HCT116 (cell line): ENCODE measurements around the gene CXCR1. TPM values are rescaled to one million over a fixed set of nuclear protein-coding genes. Genes with fewer than 3 reads are reported as not detected.

Experiments
- ATAC-seq: fragments of 200-7000 bp; cut with Tn5 transposase; 2 replicates; pipeline ENCODE4 v1.9.1; 2020; ENCODE audit warnings: mild to moderate bottlenecking, moderate library complexity
- BruUV-seq: library from RNA; stranded (reverse); fragments of 400-500 nt; replicated peaks from 2 replicates; lab custom pipeline; 2021; lab: Mats Ljungman, UMichigan
- CTCF ChIA-PET: fragments of 300-600 bp; sonication (Branson Sonifier 250); formaldehyde crosslinking; loops from one replicate; lab custom pipeline; 2021; ENCODE audit warnings: antibody characterized with exemption; lab: Charles Lee
- POLR2A ChIA-PET: fragments of 300-600, 350-600 bp; sonication (Branson Sonifier 250); formaldehyde crosslinking; loops from one replicate; lab custom pipeline; 2021; ENCODE audit warnings: antibody characterized with exemption; lab: Charles Lee
- RAD21 ChIA-PET, 2 experiments: fragments of 300-600 bp; sonication (Branson Sonifier 250); formaldehyde crosslinking; loops; one replicate each; lab custom pipeline; 2023; ENCODE audit warnings: low total read pairs in 2 of 2; ENCODE audit not compliant: uncharacterized antibody in 2 of 2, unreplicated experiment in 2 of 2, low non-redundant PET in 1 of 2; lab: Charles Lee
- DNase-seq: peaks from one replicate; pipeline ENCODE4 v3.0.0-alpha.2; 2010; ENCODE audit warnings: low read depth, low spot score
- H2AFZ ChIP-seq: fragments of 200-600 bp; shearing (Covaris generic), sonication (generic); 2 replicates; pipeline ENCODE4 v1.6.1; 2017; ENCODE audit warnings: low read depth, mixed run types, mixed read lengths, antibody characterized with exemption, low read length; ENCODE audit not compliant: poor library complexity, severe bottlenecking
- H3K27ac ChIP-seq: 2 replicates; pipeline ENCODE4 v1.5.1; 2012; ENCODE audit warnings: low read depth, low read length
- H3K27me3 ChIP-seq: fragments of 200-600 bp; sonication (generic); 2 replicates; pipeline ENCODE4 v1.6.1; 2016; ENCODE audit warnings: mixed run types, low read length, mixed read lengths; ENCODE audit not compliant: insufficient read depth
- H3K36me3 ChIP-seq, 2 experiments: fragments of 200-500 bp in 1 of 2; fragments of 200-600 bp in 1 of 2; sonication (Bioruptor generic) in 1 of 2; sonication (generic) in 1 of 2; 2 replicates each; pipeline versions ENCODE4 v1.5.1 to v1.6.1; 2014 to 2016; ENCODE audit warnings: low read length in 2 of 2, inconsistent platforms in 1 of 2, mixed read lengths in 1 of 2, mixed run types in 1 of 2; ENCODE audit not compliant: insufficient read depth in 2 of 2, control insufficient read depth in 1 of 2
- H3K4me1 ChIP-seq, 2 experiments: fragments of 200-600 bp in 1 of 2; sonication (generic) in 1 of 2; 2 replicates each; pipeline versions ENCODE4 v1.5.1 to v1.6.1; 2012 to 2017; ENCODE audit warnings: low read length in 2 of 2, inconsistent platforms in 1 of 2, mild to moderate bottlenecking in 1 of 2, mixed read lengths in 1 of 2, mixed run types in 1 of 2, moderate library complexity in 1 of 2; ENCODE audit not compliant: insufficient read depth in 2 of 2, control insufficient read depth in 1 of 2
- H3K4me2 ChIP-seq: fragments of 200-600 bp; sonication (generic); 2 replicates; pipeline ENCODE4 v1.6.1; 2017; ENCODE audit warnings: mixed run types, low read length, mixed read lengths
- H3K4me3 ChIP-seq, 2 experiments: fragments of 200-600 bp in 1 of 2; sonication (generic) in 1 of 2; replicated peaks in 1 of 2; 2 replicates each; pipeline ENCODE4 v1.5.1; 2011 to 2016; ENCODE audit warnings: low read length in 2 of 2, control low read depth in 1 of 2, low read depth in 1 of 2, mild to moderate bottlenecking in 1 of 2, mixed read lengths in 1 of 2, mixed run types in 1 of 2
- H3K79me2 ChIP-seq: fragments of 200-600 bp; sonication (generic); 2 replicates; pipeline ENCODE4 v1.6.1; 2017; ENCODE audit warnings: mild to moderate bottlenecking, mixed run types, low read length, moderate library complexity, mixed read lengths; ENCODE audit not compliant: insufficient read depth
- H3K9ac ChIP-seq: fragments of 200-600 bp; sonication (generic); 2 replicates; pipeline ENCODE4 v1.6.1; 2016; ENCODE audit warnings: low read length, mixed read lengths
- H3K9me2 ChIP-seq: fragments of 200-600 bp; sonication (generic), shearing (Covaris generic); 2 replicates; pipeline ENCODE4 v1.6.1; 2017; ENCODE audit warnings: mixed run types, mild to moderate bottlenecking, moderate library complexity; ENCODE audit not compliant: insufficient read depth
- H3K9me3 ChIP-seq, 2 experiments: fragments of 200-500 bp in 1 of 2; fragments of 200-600 bp in 1 of 2; sonication (Bioruptor generic) in 1 of 2; sonication (generic) in 1 of 2; 2 replicates each; pipeline ENCODE4 v1.6.1; 2014 to 2017; ENCODE audit warnings: low read length in 2 of 2, mixed read lengths in 2 of 2, inconsistent platforms in 1 of 2, low read depth in 1 of 2, mild to moderate bottlenecking in 1 of 2, mixed run types in 1 of 2, moderate library complexity in 1 of 2; ENCODE audit not compliant: control insufficient read depth in 1 of 2, insufficient read depth in 1 of 2
- H4K20me1 ChIP-seq: fragments of 200-600 bp; sonication (generic), shearing (Covaris generic); 2 replicates; pipeline ENCODE4 v1.6.1; 2017; ENCODE audit warnings: mixed run types, mild to moderate bottlenecking, moderate library complexity; ENCODE audit not compliant: insufficient read depth
- CEBPB ChIP-seq: IDR thresholded peaks from 2 replicates; pipeline ENCODE4 v1.6.1; 2012; ENCODE audit warnings: low read depth
- ELF1 ChIP-seq: IDR thresholded peaks from 2 replicates; pipeline ENCODE4 v1.6.1; 2012; ENCODE audit warnings: low read depth, borderline replicate concordance
- EZH2phosphoT487 ChIP-seq: fragments of 200-600 bp; IDR thresholded peaks from 2 replicates; pipeline ENCODE4 v1.6.1; 2018; ENCODE audit warnings: antibody characterized with exemption, borderline replicate concordance
- JUND ChIP-seq: IDR thresholded peaks from 2 replicates; pipeline ENCODE4 v1.6.1; 2012
- POLR2A ChIP-seq: IDR thresholded peaks from 2 replicates; pipeline ENCODE4 v1.7.0; 2011; ENCODE audit warnings: borderline replicate concordance; ENCODE audit not compliant: insufficient read depth, insufficient read length; ENCODE audit errors: extremely low read depth
- POLR2AphosphoS5 ChIP-seq: IDR thresholded peaks from 2 replicates; pipeline ENCODE4 v1.6.1; 2011; ENCODE audit warnings: mild to moderate bottlenecking, low read depth, low read length, moderate library complexity
- SP1 ChIP-seq: IDR thresholded peaks from 2 replicates; pipeline ENCODE4 v1.6.1; 2012; ENCODE audit warnings: low read depth
- ZNF274 ChIP-seq: fragments of 200-500 bp; sonication (Bioruptor generic); IDR thresholded peaks from 2 replicates; pipeline ENCODE4 v1.6.1; 2014; ENCODE audit warnings: mild to moderate bottlenecking, low read depth, low read length, inconsistent platforms
- intact Hi-C: fragments of 100-400 bp; cut with micrococcal nuclease; formaldehyde crosslinking; loops from 2 replicates; pipeline ENCODE4 v1.10.0; 2022
- total RNA-seq: library from RNA; stranded (reverse); gene quantifications from one replicate; pipeline ENCODE4 v1.2.1, GENCODE V29; 2021; ENCODE audit not compliant: unreplicated experiment
- TF ChIP-seq, protein P1 (sequence below): IDR thresholded peaks from 2 replicates; pipeline ENCODE4 v1.6.1; 2011; ENCODE audit warnings: mild to moderate bottlenecking, low read length, moderate library complexity; ENCODE audit not compliant: insufficient replicate concordance; ENCODE audit errors: extremely low read depth

Gene CXCR1
- total RNA-seq, 1 experiment from 2014 or later: not detected

DNA sequence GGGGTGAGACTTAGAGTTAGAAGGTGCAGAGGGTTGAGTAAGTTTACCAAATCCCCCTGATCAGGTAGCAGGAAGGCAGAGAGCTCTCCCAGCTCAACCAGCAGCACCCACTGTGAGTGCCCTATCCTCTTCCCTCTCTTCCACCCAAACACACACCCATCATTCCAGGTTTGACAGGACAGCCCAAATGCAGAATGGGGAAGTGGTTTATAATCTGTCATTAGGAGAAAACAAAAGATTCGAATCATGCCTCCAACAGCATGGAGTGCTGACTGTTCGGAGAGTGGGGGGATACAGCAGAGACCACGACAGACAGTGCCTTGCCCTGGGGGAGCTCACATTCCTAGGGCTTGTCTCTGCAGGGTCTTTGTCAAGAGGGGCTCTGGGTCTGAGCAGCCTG is 29.2 kb downstream of the CXCR1 start:
- peaks cover 6% of the 10 kb centered on the region; the same call in 1 of the 2 replicates for H3K27me3 ChIP-seq

DNA sequence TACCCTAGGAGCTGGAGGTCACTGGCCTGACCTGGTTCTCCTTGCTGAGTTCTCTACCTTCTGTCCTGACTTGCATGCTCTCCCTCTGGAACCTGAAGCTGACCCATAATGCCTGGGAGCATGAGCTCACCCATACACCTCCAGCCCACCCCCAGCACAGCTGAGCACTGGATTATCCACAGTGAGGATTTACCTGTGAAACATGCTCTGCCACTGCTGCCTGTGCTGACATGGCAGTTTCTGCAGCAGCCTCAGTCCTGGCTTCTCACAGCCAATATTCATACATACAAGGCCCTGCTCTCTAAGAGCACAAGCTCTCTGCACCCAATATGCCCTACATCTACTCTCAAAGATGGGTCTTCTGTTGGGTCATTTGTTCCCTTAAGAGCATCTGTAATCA is 35.9 kb downstream of the CXCR1 start:
- no peaks in the 10 kb centered on the region for H4K20me1 ChIP-seq
- no peak overlapping the region for H3K4me2 ChIP-seq
- ATAC-seq (no peak), DNase-seq (no peak)
- no peak overlapping the region for H3K27ac ChIP-seq
- TF ChIP-seq EZH2phosphoT487: no peak
- TF ChIP-seq ZNF274: no peak
- H3K4me1 ChIP-seq: no peaks in the 10 kb centered on the region
- no peak overlapping the region for H3K9ac ChIP-seq
- RAD21 ChIA-PET: no interaction called here
- no peak overlapping the region for H3K4me3 ChIP-seq
- POLR2A ChIA-PET: no interaction called here
- no TSS peak for BruUV-seq
- CTCF ChIA-PET: no interaction called here
- no peaks in the 10 kb centered on the region for H3K79me2 ChIP-seq
- no peaks in the 10 kb centered on the region; the same call in 1 of the 2 replicates for H3K27me3 ChIP-seq
- H3K9me2 ChIP-seq: no peaks in the 10 kb centered on the region
- no peaks in the 10 kb centered on the region for H3K9me3 ChIP-seq
- H2AFZ ChIP-seq: no peak overlapping the region
- H3K36me3 ChIP-seq: no peaks in the 10 kb centered on the region
- intact Hi-C loops: no loop called here

More for the DNA sequence above, 29.2 kb downstream of the CXCR1 start:
- ChIA-PET POLR2A (no interaction called here), CTCF (no interaction called here), RAD21 (no interaction called here)
- H3K27ac ChIP-seq: no peak overlapping the region
- TF ChIP-seq SP1 (no peak), JUND (no peak), EZH2phosphoT487 (no peak), POLR2AphosphoS5 (no peak), CEBPB (no peak), ELF1 (no peak), POLR2A (no peak)
- TF ChIP-seq, protein P1, sequence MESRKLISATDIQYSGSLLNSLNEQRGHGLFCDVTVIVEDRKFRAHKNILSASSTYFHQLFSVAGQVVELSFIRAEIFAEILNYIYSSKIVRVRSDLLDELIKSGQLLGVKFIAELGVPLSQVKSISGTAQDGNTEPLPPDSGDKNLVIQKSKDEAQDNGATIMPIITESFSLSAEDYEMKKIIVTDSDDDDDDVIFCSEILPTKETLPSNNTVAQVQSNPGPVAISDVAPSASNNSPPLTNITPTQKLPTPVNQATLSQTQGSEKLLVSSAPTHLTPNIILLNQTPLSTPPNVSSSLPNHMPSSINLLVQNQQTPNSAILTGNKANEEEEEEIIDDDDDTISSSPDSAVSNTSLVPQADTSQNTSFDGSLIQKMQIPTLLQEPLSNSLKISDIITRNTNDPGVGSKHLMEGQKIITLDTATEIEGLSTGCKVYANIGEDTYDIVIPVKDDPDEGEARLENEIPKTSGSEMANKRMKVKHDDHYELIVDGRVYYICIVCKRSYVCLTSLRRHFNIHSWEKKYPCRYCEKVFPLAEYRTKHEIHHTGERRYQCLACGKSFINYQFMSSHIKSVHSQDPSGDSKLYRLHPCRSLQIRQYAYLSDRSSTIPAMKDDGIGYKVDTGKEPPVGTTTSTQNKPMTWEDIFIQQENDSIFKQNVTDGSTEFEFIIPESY: no peak
- H3K9me3 ChIP-seq: no peaks in the 10 kb centered on the region
- intact Hi-C loops: no loop called here
- H4K20me1 ChIP-seq: no peaks in the 10 kb centered on the region
- no peak overlapping the region for H3K4me3 ChIP-seq
- DNase-seq (no peak), ATAC-seq (no peak)
- no peak overlapping the region for H2AFZ ChIP-seq
- no peaks in the 10 kb centered on the region for H3K79me2 ChIP-seq
- no TSS peak for BruUV-seq
- no peak overlapping the region for H3K4me2 ChIP-seq
- H3K9ac ChIP-seq: no peak overlapping the region
- no peaks in the 10 kb centered on the region for H3K4me1 ChIP-seq
- H3K36me3 ChIP-seq: no peaks in the 10 kb centered on the region
- no peaks in the 10 kb centered on the region for H3K9me2 ChIP-seq
